COLO668 (cell line): Measurements from ENCODE around the gene NAV3.

Source experiments
- DNase-seq: peaks from one replicate; lab custom pipeline; 2025; ENCODE audit not compliant: unreplicated experiment; lab: John Stamatoyannopoulos, UW

Gene NAV3

GRCh38 chr12:78183824-78184223 lies 353.1 kb downstream of the NAV3 start:
- no peak for DNase-seq

DNA sequence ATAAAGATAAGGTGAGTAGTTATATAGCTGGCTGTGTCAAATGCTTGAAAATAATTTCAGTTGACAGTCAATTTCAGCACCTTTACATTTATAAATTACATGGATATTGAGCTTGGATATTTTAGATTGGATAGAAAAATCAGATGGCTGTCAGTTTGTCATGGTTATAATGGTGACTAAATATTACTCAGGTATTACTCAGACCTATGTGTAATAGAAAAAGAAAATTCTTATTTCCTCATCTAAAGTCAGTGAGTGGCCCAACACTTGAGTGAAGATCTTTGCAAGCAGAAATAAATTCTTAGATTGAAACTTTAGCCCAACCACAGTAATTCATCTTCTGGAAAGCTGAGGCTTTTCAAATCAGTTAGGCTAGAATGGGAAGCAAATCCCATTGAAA lies 354.4 kb downstream of the NAV3 start:
- DNase-seq, result no peak

DNA sequence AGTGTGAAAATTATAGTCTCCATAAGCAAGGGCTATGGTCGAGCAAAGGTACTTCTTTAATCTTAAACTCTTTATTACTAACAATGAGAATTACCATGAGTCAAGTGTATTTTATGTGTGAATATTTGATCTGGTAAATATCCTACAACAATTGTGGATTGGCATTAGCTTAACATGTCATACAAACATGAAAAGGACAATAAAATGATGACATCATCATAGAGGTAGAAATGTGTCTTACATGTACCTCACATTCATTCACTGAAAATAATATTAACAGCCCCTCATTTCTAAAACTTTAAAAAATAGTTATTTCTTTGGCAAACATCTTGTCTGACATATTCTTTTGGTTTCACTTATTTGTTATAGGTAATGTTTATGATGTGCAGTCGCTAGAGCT lies 355.0 kb downstream of the NAV3 start:
- DNase-seq, result no peak

DNA sequence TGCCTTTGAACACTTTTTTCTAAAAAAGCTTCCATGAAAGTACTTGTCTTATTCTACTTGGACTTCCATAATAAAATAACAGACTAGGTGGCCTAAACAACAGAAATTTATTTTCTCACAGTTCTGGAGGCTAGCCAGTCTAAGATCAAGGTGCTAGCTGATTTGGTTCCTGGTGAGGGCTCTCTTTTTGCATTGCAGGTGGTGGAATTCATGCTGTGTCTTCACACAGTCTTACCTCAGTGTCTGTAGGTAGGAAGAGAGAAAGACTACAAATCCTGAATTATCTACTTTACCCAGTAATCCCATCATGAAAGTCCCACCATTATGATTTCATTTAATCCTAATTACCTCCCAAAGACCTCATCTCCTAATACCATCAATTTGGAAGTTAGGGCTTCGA lies 356.0 kb downstream of the NAV3 start:
- DNase-seq, result no peak

DNA sequence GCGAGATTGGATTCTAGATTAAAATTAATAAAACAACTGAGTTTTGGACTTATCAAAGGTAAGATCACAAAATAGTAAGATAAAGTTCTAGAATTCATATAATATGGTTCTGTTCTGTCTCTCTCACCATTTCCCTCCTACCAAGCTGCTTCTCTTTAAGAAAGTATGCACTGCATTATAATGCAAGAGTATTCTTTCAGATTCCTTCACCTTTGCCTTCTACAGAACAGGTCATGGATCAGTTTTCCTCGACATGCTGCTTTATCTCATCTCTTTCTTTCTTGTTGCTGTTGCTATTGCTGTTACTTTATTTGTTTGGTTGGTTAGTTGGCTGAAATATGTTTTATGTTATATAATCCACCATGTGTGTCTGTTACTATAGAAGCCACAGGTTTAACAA lies 357.0 kb downstream of the NAV3 start:
- no peak for DNase-seq

DNA sequence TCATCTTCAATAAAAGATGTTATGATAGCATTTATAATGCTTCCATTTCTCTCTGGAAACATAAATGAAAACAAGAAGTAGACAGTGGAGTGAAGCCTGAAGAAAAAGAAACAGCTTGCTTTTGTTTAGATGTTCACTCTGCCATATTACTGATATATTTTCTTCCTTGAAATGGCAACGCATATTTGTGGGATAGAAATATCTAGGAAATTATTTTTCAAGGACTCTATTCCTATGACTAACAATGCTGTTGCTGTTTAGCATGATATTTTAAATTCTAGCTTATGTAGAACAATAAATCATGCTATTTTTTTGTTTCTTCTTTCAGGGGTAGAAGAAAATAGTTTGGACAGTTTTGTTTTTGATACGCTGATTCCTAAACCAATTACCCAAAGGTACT lies 359.0 kb downstream of the NAV3 start:
- DNase-seq, result no peak

- no peak for DNase-seq
Observed at GRCh38 chr12:78191611-78192010, 360.9 kb downstream of the NAV3 start.

DNA sequence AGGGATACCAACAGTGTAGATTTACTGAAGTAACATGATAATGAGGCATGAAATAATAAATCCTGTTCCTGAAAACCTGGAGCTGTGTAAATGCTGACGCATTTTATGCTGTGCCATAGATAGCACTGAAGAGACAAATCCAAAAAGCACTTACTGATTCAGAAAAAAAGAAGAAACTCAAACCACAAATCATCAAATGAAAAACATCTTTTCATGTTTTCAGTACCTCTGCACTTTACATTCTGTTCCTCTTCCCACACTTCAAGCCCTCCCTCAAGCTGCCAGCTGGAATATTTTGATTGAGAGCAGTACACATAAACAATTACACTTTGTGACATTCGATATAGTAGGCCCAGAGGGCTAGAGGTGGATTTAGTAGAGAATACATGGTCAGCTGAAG lies 362.3 kb downstream of the NAV3 start:
- DNase-seq, result no peak

DNA sequence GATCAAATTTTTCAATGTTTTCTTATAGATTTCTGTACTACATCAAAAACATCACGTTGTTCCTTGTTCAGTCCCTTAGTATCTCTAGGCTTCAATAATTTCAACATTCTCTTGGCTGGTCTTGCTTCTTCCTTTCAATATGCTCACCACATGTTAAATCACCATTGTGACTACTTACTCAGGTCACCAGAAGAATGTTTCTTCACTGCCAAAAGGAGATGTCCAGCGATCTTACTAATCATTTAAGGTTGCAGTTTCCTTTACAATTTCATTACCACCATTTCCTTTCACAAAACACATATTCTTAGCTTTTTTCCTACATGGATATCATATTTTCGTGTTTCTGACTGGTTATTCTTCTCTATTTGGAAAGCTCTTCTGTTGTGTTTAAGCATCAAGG lies 363.8 kb downstream of the NAV3 start:
- DNase-seq, result no peak

GRCh38 chr12:78198896-78199295 lies 368.2 kb downstream of the NAV3 start:
- no peak for DNase-seq

- DNase-seq, result no peak
Observed at GRCh38 chr12:78199926-78200325, 369.2 kb downstream of the NAV3 start.

DNA sequence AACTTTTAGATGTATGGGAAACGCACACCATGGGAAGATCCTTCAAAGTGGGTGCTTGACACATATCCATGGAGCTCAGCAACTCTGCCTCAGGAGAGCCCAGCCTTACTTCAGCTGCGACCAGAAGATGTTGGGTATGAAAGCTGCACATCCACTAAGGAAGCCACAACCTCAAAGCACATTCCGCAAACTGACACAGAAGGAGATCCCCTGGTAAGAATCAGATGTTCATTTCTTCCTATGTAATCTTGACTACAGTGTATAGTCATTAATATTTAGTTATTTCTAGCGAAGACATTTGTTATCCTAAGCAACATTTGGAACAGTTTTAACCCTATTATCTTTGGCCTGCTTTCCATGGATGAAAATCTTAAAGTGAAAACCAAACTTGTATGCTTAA lies 374.2 kb downstream of the NAV3 start:
- no peak for DNase-seq

DNA sequence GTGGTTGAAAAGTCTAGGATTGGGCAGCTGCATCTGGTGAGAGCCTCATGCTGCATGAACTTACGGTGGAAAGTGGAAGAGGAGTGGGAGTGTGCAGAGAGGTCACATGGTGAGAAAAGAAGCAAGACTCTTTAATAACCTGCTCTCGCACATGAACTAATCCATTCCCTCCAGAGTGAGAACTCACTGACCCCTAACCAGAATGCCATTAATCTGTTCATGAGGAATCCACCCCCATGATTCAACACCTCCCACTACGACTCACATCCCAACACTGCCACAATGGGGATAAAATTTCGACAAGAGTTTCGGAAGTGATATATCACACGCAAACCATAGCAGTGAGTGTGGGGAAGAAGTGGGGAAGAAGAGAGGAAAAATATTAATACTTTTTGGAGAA lies 377.4 kb downstream of the NAV3 start:
- DNase-seq, result no peak

- DNase-seq, result peak; percentile 92
Observed at GRCh38 chr12:78209846-78210505, 379.3 kb downstream of the NAV3 start.

DNA sequence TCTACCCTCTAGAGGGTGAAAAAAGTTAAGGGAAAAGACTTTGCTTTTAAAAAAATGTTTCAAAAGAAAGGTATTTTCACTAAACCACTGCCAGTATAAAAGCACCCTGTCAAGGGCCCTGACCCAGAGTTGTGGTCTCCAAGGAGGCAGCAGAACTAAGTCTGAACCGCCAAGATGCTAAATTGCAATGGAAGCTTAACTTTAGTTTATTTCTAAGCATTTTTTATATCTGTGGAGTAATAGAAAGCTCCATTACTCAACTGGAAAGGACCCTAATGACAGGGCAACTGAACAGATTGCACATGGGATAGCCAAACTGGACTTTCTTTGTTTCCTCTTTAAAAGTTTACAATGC lies 379.8 kb downstream of the NAV3 start:
- DNase-seq, result no peak

GRCh38 chr12:78210894-78211302 lies 380.2 kb downstream of the NAV3 start:
- peak; percentile 34 for DNase-seq

GRCh38 chr12:78220811-78221210 lies 390.1 kb downstream of the NAV3 start:
- no peak for DNase-seq

- DNase-seq, result no peak
Observed at GRCh38 chr12:78224154-78224553, 393.5 kb downstream of the NAV3 start.

GRCh38 chr12:78226763-78227162 lies 396.1 kb downstream of the NAV3 start:
- no peak for DNase-seq

GRCh38 chr12:78229591-78230101 lies 399.0 kb downstream of the NAV3 start:
- DNase-seq, result peak; percentile 36

GRCh38 chr12:78232756-78233155 lies 402.1 kb downstream of the NAV3 start:
- DNase-seq, result no peak

- DNase-seq, result no peak
Observed at GRCh38 chr12:78236264-78236663, 405.6 kb downstream of the NAV3 start.

DNA sequence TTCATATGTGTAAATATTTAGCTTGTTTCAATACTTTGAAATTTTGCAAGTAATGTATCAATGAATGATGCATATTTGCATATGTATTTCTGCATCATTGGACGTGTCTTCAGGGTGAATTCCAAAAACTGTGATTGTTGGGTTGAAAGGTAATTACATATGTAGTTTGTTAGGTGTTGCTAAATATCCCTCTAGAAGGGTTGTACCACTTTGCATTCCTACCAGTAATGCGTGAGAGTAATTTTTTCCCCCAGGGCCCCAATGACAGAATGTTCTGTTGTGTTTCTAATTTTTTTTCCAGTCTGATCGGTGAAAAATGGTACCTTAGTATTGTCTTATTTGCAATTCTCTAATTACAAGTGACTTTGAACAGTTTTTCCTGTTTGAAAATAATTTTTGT lies 408.9 kb downstream of the NAV3 start:
- no peak for DNase-seq
